ENCODE measurements around the gene ANTXRL. TPM values are rescaled to one million over a fixed set of nuclear protein-coding genes. Genes with fewer than 3 reads are reported as not detected.
"Not testable (repeated sequence)": the region's sequence is repeated elsewhere in the genome, so short reads cannot be mapped to it uniquely, and the experiment has no call there.

Gene ANTXRL
- polyA plus RNA-seq, 1 of the 3 experiments (the other 2 are of a cell fraction), result not detected

DNA sequence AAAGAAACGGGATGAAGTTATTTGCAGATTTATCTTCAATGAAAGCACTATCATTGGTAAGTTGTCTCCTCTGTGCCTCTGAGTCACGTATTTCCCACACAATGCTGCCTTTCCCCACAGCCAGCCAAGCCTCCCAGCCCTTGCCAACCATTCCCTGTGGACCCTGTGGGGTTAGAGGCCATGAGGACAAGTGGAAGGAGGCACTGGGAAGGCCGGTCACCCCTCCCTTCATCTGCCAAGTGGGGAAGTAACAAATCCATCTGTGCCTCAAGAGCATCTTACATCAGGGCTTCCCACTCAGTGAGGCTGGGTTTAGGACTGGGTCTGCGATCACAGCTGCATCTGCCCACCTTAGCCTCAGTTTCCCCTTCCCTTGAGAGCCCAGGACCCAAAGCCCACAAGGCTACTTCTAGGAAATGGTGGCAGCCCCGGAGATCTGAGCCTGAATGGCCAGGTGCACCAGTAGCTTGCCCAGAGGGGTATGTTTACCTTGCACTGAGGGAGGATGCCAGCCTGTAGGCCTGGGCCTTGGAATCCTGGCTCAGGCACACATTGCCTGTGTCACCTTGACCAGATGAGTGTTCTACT is 16.1 kb downstream of the ANTXRL start:
- H3K27me3 ChIP-seq (ENCODE audit: insufficient read depth); H4K20me1 ChIP-seq (ENCODE audit: insufficient read depth); H3K27ac ChIP-seq (ENCODE audit: low read depth in 2 of 2, low read length in 1 of 2); H2AFZ ChIP-seq (ENCODE audit: low read depth); H3F3A ChIP-seq (replicated peaks; ENCODE audit: insufficient read depth); DNase-seq; H3K4me2 ChIP-seq; H3K9ac ChIP-seq; POLR2A ChIA-PET; H3K79me2 ChIP-seq (ENCODE audit: insufficient read depth); H3K4me1 ChIP-seq (ENCODE audit: control insufficient read depth in 1 of 2, insufficient read depth in 2 of 2, low read depth in 1 of 2, low read length in 1 of 2); H3K4me3 ChIP-seq (ENCODE audit: low read depth in 2 of 2, low read length in 1 of 2); H3K9me3 ChIP-seq; H3K9me2 ChIP-seq; H3K36me3 ChIP-seq (replicated peaks in 1 of 2; ENCODE audit: control insufficient read depth in 1 of 2, insufficient read depth in 2 of 2, low read length in 1 of 2): not testable (repeated sequence)
- WGBS (ENCODE audit: low lambda C conversion rate), result 53% methylated on average over 5 of the region's 5 CpGs
- CTCF ChIA-PET, result interaction anchor here (0.9 kb wide), 1 partner anchor 75 kb away, joined by 3 read pairs; no protein-coding TSS in a partner anchor

DNA sequence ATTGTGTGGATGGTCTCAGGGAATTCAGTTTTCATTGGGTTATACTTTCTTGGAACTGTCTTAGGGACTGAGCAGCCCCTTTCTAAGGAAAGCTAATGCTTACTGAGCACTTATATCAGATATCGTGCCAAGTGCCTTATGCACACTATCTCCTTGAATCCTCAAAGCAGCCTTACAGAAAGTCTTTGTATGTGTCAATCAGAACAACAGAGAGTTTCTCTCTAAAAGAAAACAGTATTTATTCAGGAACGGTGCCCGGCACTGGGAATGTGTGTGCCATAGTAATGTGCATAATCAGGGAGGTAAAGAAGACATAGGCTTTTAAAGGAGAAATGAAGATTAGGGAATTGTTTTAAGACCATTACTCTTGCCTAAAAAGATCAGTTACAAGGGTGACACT is 17.3 kb downstream of the ANTXRL start:
- Histone ChIP-seq H3K4me3 (ENCODE audit: low read depth in 2 of 2, low read length in 1 of 2) (no peak overlapping the region), H4K20me1 (ENCODE audit: insufficient read depth) (no peaks in the 10 kb centered on the region), H3K79me2 (ENCODE audit: insufficient read depth) (no peaks in the 10 kb centered on the region), H3K9me2 (no peaks in the 10 kb centered on the region), H3K27me3 (ENCODE audit: insufficient read depth) (no peaks in the 10 kb centered on the region; the same call in 1 of the 2 replicates), H3K9me3 (no peaks in the 10 kb centered on the region), H3K4me2 (no peak overlapping the region), H3K4me1 (ENCODE audit: control insufficient read depth in 1 of 2, insufficient read depth in 2 of 2, low read depth in 1 of 2, low read length in 1 of 2) (peaks cover 0 to 4% of the 10 kb centered on the region in 2 experiments; a peak in 1 of 4 replicates), H3K36me3 (replicated peaks in 1 of 2; ENCODE audit: control insufficient read depth in 1 of 2, insufficient read depth in 2 of 2, low read length in 1 of 2) (no peaks in the 10 kb centered on the region), H3K9ac (no peak overlapping the region), H3K27ac (ENCODE audit: low read depth in 2 of 2, low read length in 1 of 2) (no peak overlapping the region), H2AFZ (ENCODE audit: low read depth) (no peak overlapping the region), H3F3A (replicated peaks; ENCODE audit: insufficient read depth) (no peaks in the 10 kb centered on the region)
- TF ChIP-seq FOSL2 (IDR thresholded peaks at IDR 0.05; ENCODE audit: borderline replicate concordance, low read depth) (no peak), NRF1 (IDR thresholded peaks at IDR 0.05; ENCODE audit: low read depth, low read length) (no peak), GABPA (IDR thresholded peaks at IDR 0.05; ENCODE audit: low read depth) (no peak)
- TF ChIP-seq, protein P1, sequence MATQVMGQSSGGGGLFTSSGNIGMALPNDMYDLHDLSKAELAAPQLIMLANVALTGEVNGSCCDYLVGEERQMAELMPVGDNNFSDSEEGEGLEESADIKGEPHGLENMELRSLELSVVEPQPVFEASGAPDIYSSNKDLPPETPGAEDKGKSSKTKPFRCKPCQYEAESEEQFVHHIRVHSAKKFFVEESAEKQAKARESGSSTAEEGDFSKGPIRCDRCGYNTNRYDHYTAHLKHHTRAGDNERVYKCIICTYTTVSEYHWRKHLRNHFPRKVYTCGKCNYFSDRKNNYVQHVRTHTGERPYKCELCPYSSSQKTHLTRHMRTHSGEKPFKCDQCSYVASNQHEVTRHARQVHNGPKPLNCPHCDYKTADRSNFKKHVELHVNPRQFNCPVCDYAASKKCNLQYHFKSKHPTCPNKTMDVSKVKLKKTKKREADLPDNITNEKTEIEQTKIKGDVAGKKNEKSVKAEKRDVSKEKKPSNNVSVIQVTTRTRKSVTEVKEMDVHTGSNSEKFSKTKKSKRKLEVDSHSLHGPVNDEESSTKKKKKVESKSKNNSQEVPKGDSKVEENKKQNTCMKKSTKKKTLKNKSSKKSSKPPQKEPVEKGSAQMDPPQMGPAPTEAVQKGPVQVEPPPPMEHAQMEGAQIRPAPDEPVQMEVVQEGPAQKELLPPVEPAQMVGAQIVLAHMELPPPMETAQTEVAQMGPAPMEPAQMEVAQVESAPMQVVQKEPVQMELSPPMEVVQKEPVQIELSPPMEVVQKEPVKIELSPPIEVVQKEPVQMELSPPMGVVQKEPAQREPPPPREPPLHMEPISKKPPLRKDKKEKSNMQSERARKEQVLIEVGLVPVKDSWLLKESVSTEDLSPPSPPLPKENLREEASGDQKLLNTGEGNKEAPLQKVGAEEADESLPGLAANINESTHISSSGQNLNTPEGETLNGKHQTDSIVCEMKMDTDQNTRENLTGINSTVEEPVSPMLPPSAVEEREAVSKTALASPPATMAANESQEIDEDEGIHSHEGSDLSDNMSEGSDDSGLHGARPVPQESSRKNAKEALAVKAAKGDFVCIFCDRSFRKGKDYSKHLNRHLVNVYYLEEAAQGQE (IDR thresholded peaks at IDR 0.05; ENCODE audit: low read depth, low read length), result no peak
- TF ChIP-seq, protein P2, sequence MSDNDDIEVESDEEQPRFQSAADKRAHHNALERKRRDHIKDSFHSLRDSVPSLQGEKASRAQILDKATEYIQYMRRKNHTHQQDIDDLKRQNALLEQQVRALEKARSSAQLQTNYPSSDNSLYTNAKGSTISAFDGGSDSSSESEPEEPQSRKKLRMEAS (IDR thresholded peaks at IDR 0.05; ENCODE audit: low read depth), result no peak
- ChIA-PET POLR2A (no interaction called here), CTCF (no interaction called here)
- 72% methylated on average over 3 of the region's 3 CpGs for WGBS (ENCODE audit: low lambda C conversion rate)
- no peak for DNase-seq

DNA sequence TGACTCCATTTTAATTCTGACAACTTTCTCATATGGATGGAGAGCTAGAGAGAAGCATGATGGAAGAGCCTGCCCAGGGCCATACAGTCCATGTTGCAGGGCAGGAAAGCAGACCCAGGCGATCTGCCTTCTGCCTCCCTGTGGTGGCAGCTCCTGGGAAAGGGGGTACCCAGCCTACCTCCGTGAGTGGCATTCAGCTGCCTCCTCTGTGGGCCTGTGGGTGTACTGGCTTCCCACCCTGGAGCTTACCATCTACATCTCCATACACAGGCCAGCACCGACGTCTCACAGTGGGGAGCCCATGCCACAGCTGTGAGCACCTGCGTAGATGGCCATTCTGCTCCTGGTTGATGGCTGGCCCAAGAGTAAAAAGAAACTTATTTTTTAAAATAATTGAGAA is 17.9 kb downstream of the ANTXRL start:
- 77% methylated on average over 2 of the region's 5 CpGs for WGBS (ENCODE audit: low lambda C conversion rate)
- not testable (repeated sequence) for H2AFZ ChIP-seq (ENCODE audit: low read depth)

More for the DNA sequence above, 17.9 kb downstream of the ANTXRL start:
- H3K9me2 ChIP-seq; H3K79me2 ChIP-seq (ENCODE audit: insufficient read depth); H3K4me1 ChIP-seq (ENCODE audit: control insufficient read depth in 1 of 2, insufficient read depth in 2 of 2, low read depth in 1 of 2, low read length in 1 of 2); H3K36me3 ChIP-seq (replicated peaks in 1 of 2; ENCODE audit: control insufficient read depth in 1 of 2, insufficient read depth in 2 of 2, low read length in 1 of 2); H3K9ac ChIP-seq; H3K4me3 ChIP-seq (ENCODE audit: low read depth in 2 of 2, low read length in 1 of 2); H4K20me1 ChIP-seq (ENCODE audit: insufficient read depth); POLR2A ChIA-PET; H3K27ac ChIP-seq (ENCODE audit: low read depth in 2 of 2, low read length in 1 of 2); H3K4me2 ChIP-seq; H3F3A ChIP-seq (replicated peaks; ENCODE audit: insufficient read depth); H3K27me3 ChIP-seq (ENCODE audit: insufficient read depth); DNase-seq; H3K9me3 ChIP-seq: not testable (repeated sequence)
- CTCF ChIA-PET, result interaction anchor here (1.3 kb wide), 1 partner anchor 75 kb away, joined by 4 read pairs; no protein-coding TSS in a partner anchor
